CD14-positive monocyte (primary cell): ENCODE results near the gene TMEM240. TPM values are rescaled to one million over a fixed set of nuclear protein-coding genes. Genes with fewer than 3 reads are reported as not detected.
A peak's percentile ranks its signal among the peaks of the same experiment; 100 is the strongest.

ENCODE experiments used
- DNase-seq, 3 donors: peaks; one replicate each; pipeline ENCODE4 v3.0.0-alpha.2; 2011 to 2022
- H2AFZ ChIP-seq: 2 replicates; pipeline ENCODE4 v1.6.0; 2012; ENCODE audit warnings: mild to moderate bottlenecking, low read depth, low read length, inconsistent platforms; ENCODE audit not compliant: insufficient read depth, poor library complexity, severe bottlenecking
- H3K27ac ChIP-seq, 2 donors: 1 replicate in 1 of 2; 2 replicates in 1 of 2; pipeline ENCODE4 v1.5.1; 2012 to 2013; ENCODE audit warnings: low read length in 2 of 2, control low read depth in 1 of 2, inconsistent platforms in 1 of 2, low read depth in 1 of 2, mild to moderate bottlenecking in 1 of 2
- H3K27me3 ChIP-seq, 2 donors: one replicate each; pipeline versions ENCODE4 v1.6.0 to v1.6.1; 2011 to 2013; ENCODE audit warnings: low read length in 2 of 2; ENCODE audit not compliant: control insufficient read depth in 2 of 2, insufficient read depth in 2 of 2
- H3K36me3 ChIP-seq, 2 donors: replicated peaks in 1 of 2; 1 replicate in 1 of 2; 2 replicates in 1 of 2; pipeline versions ENCODE4 v1.5.1 to v1.6.1; 2012 to 2013; ENCODE audit warnings: low read length in 2 of 2, control low read depth in 1 of 2, inconsistent platforms in 1 of 2, mild to moderate bottlenecking in 1 of 2; ENCODE audit not compliant: insufficient read depth in 2 of 2, control insufficient read depth in 1 of 2
- H3K4me1 ChIP-seq, 2 donors: 1 replicate in 1 of 2; 2 replicates in 1 of 2; pipeline versions ENCODE4 v1.5.1 to v1.6.1; 2012 to 2013; ENCODE audit warnings: low read length in 2 of 2, control low read depth in 1 of 2, inconsistent platforms in 1 of 2, mild to moderate bottlenecking in 1 of 2, moderate library complexity in 1 of 2; ENCODE audit not compliant: insufficient read depth in 2 of 2, control insufficient read depth in 1 of 2
- H3K4me2 ChIP-seq: replicated peaks from 2 replicates; pipeline ENCODE3; 2012; ENCODE audit warnings: low read length, moderate library complexity, mild to moderate bottlenecking; ENCODE audit not compliant: poor library complexity, severe bottlenecking; ENCODE audit errors: extremely low read depth
- H3K4me3 ChIP-seq, 3 experiments: fragments of 200-600 bp in 1 of 3; sonication (generic) in 1 of 3; replicated peaks in 1 of 3; 1 replicate in 2 of 3; 2 replicates in 1 of 3; pipeline ENCODE4 v1.5.1; 2011 to 2013; ENCODE audit warnings: low read length in 3 of 3, mild to moderate bottlenecking in 3 of 3, control low read depth in 2 of 3, low read depth in 2 of 3, inconsistent platforms in 1 of 3, moderate library complexity in 1 of 3
- H3K79me2 ChIP-seq: 2 replicates; pipeline ENCODE4 v1.6.0; 2012; ENCODE audit warnings: mild to moderate bottlenecking, control low read depth, inconsistent platforms, low read length, moderate library complexity; ENCODE audit not compliant: insufficient read depth
- H3K9ac ChIP-seq: 2 replicates; pipeline ENCODE4 v1.6.0; 2017; ENCODE audit warnings: low read length, mild to moderate bottlenecking; ENCODE audit not compliant: insufficient read depth, poor library complexity, severe bottlenecking
- H3K9me3 ChIP-seq, 2 donors: replicated peaks in 1 of 2; 1 replicate in 1 of 2; 2 replicates in 1 of 2; pipeline versions ENCODE4 v1.5.1 to v1.6.1; 2012 to 2013; ENCODE audit warnings: low read length in 2 of 2, control low read depth in 1 of 2; ENCODE audit not compliant: control insufficient read depth in 1 of 2, insufficient read depth in 1 of 2
- H4K20me1 ChIP-seq: 2 replicates; pipeline ENCODE4 v1.6.0; 2012; ENCODE audit warnings: mild to moderate bottlenecking, low read length, control low read depth, moderate library complexity; ENCODE audit not compliant: insufficient read depth
- H3K27ac Mint-ChIP-seq, 7 donors: one replicate each; pipeline ENCODE4 v1.8.0; 2020; ENCODE audit warnings: mild to moderate bottlenecking in 7 of 7, mixed read lengths in 7 of 7, moderate library complexity in 6 of 7, inconsistent platforms in 2 of 7
- H3K27me3 Mint-ChIP-seq, 3 donors: one replicate each; pipeline ENCODE4 v1.8.0; 2021 to 2022; ENCODE audit warnings: low read depth in 3 of 3, mild to moderate bottlenecking in 3 of 3, mixed read lengths in 3 of 3, moderate library complexity in 3 of 3, inconsistent platforms in 1 of 3
- H3K36me3 Mint-ChIP-seq, 2 donors: one replicate each; pipeline ENCODE4 v1.8.0; 2020; ENCODE audit warnings: mixed read lengths in 2 of 2, inconsistent platforms in 1 of 2, mild to moderate bottlenecking in 1 of 2
- H3K4me1 Mint-ChIP-seq: one replicate; pipeline ENCODE4 v1.8.0; 2020; ENCODE audit warnings: mild to moderate bottlenecking, mixed read lengths
- H3K4me3 Mint-ChIP-seq, 2 donors: one replicate each; pipeline ENCODE4 v1.8.0; 2020; ENCODE audit warnings: mild to moderate bottlenecking in 2 of 2, mixed read lengths in 2 of 2, moderate library complexity in 1 of 2
- H3K9me3 Mint-ChIP-seq, 7 donors: one replicate each; pipeline ENCODE4 v1.8.0; 2020 to 2022; ENCODE audit warnings: mixed read lengths in 7 of 7, mild to moderate bottlenecking in 6 of 7, moderate library complexity in 6 of 7, inconsistent platforms in 2 of 7
- CTCF ChIP-seq: fragments of 200-600 bp; IDR thresholded peaks from one replicate; pipeline ENCODE4 v1.8.0; 2022; ENCODE audit warnings: antibody characterized with exemption, mild to moderate bottlenecking
- WGBS: methylation state at CpG from one replicate; pipeline ENCODE4 v1.1.5; 2013; ENCODE audit warnings: missing lambda C conversion rate; ENCODE audit not compliant: insufficient coverage; 5-methylcytosine and 5-hydroxymethylcytosine counted together
- intact Hi-C, 2 donors: fragments of 100-400 bp; cut with micrococcal nuclease; formaldehyde crosslinking; loops; one replicate each; pipeline versions ENCODE4 v1.15.0 to v1.15.1; 2023
- polyA plus RNA-seq, 3 donors: library from polyadenylated mRNA; depleted of rRNA in 1 of 3; unstranded in 2 of 3; stranded (reverse) in 1 of 3; fragments of 300-500 nt in 2 of 3; fragments of >200 nt in 1 of 3; fragmentation: Illumina TruSeq in 2 of 3; gene quantifications; 1 replicate in 2 of 3; 2 replicates in 1 of 3; pipeline ENCODE4 v1.2.3, GENCODE V29; 2012 to 2021

The TMEM240 gene
- polyA plus RNA-seq, 3 donors = not detected

- H3K36me3 Mint-ChIP-seq = peaks cover 10 to 29% of the 10 kb centered on the region in 2 donors
- peak within 1 kb of the TSS; percentile 100 for H3K9ac ChIP-seq
- peaks cover 0 to 5% of the 10 kb centered on the region in 2 donors for H3K27me3 ChIP-seq
- H3K27ac Mint-ChIP-seq = peak within 1 kb of the TSS; percentile 98 to 99 (median 98)
- WGBS = under 1% methylated on average over 84 of the region's 87 CpGs
- peaks cover 31% of the 10 kb centered on the region for H4K20me1 ChIP-seq
- intact Hi-C loops = loop anchor here (2.0 to 10.0 kb wide), 2 partner anchors 40 to 110 kb away; partner anchors contain the start of gene MIB2 (in 2 of the 2)
- H3K9me3 ChIP-seq = no peaks in the 10 kb centered on the region
- peaks cover 50% of the 10 kb centered on the region for H3K79me2 ChIP-seq
- peak within 1 kb of the TSS; percentile 88 for H3K4me2 ChIP-seq
- H3K27me3 Mint-ChIP-seq = peaks cover 4 to 17% (median 9%) of the 10 kb centered on the region in 3 donors
- peak within 1 kb of the TSS; percentile 96 to 97 for H3K27ac ChIP-seq
- peak within 1 kb of the TSS; percentile 82 to 91 (median 83) for H3K4me3 ChIP-seq
- H3K4me1 Mint-ChIP-seq = peaks cover 29% of the 10 kb centered on the region
- peaks cover 19 to 22% of the 10 kb centered on the region in 2 donors for H3K4me1 ChIP-seq
- peak; percentile 92 to 94 (median 93) for DNase-seq
- peaks cover 9 to 10% of the 10 kb centered on the region in 2 donors for H3K36me3 ChIP-seq
- peaks cover 0 to 2% (median 0%) of the 10 kb centered on the region in 7 donors for H3K9me3 Mint-ChIP-seq
- peak within 1 kb of the TSS; percentile 93 to 94 for H3K4me3 Mint-ChIP-seq
- H2AFZ ChIP-seq = peak within 1 kb of the TSS; percentile 83
- TF ChIP-seq CTCF = no peak
These were observed 34.5 kb upstream of the TMEM240 start, which contains the start of gene SSU72 for GRCh38 chr1:1574721-1575537. SSU72 (minus strand) TSS chr1:1574863; CDS start chr1:1574557, 306 bp downstream.

GRCh38 chr1:1573843-1574720 lies 33.7 kb upstream of the TMEM240 start:
- peak; percentile 68 to 79 (median 76) for DNase-seq
- Histone ChIP-seq H3K27ac (peak overlapping the region; percentile 96 to 97), H3K4me2 (peak overlapping the region; percentile 88), H3K36me3 (peaks cover 16 to 18% of the 10 kb centered on the region in 2 donors), H3K4me3 (peak overlapping the region; percentile 79 to 91 (median 83)), H4K20me1 (peaks cover 40% of the 10 kb centered on the region), H3K9ac (peak overlapping the region; percentile 100), H3K27me3 (peaks cover 0 to 5% of the 10 kb centered on the region in 2 donors), H2AFZ (peak overlapping the region; percentile 83), H3K4me1 (peaks cover 19 to 22% of the 10 kb centered on the region in 2 donors), H3K79me2 (peaks cover 59% of the 10 kb centered on the region), H3K9me3 (no peaks in the 10 kb centered on the region)
- TF ChIP-seq CTCF = peak; percentile 33
- intact Hi-C loops = loop anchor here (2.0 to 10.0 kb wide), 2 partner anchors 41 to 111 kb away; partner anchors contain the start of gene MIB2 (in 2 of the 2)
- peaks cover 16 to 37% of the 10 kb centered on the region in 2 donors for H3K36me3 Mint-ChIP-seq
- H3K4me1 Mint-ChIP-seq = peaks cover 35% of the 10 kb centered on the region
- H3K27ac Mint-ChIP-seq = peak overlapping the region; percentile 95 to 98 (median 96)
- peak overlapping the region; percentile 86 to 91 for H3K4me3 Mint-ChIP-seq
- under 1% methylated on average over 89 of the region's 96 CpGs for WGBS
- peaks cover 4 to 11% (median 6%) of the 10 kb centered on the region in 3 donors for H3K27me3 Mint-ChIP-seq
- peaks cover 0 to 2% (median 0%) of the 10 kb centered on the region in 7 donors for H3K9me3 Mint-ChIP-seq
